GM12872 (cell line): Measurements from ENCODE around the gene CLMN.

Experiments
- CTCF ChIP-seq: IDR thresholded peaks from 3 replicates; pipeline ENCODE4 v1.5.1; 2011; ENCODE audit warnings: low read depth, mild to moderate bottlenecking, low read length, moderate library complexity; ENCODE audit not compliant: insufficient read depth

The CLMN gene

GRCh38 chr14:95237958-95238340, 81.8 kb downstream of the CLMN start:
- no peak for TF ChIP-seq CTCF

- TF ChIP-seq CTCF, result no peak
Observed at GRCh38 chr14:95237121-95237957, 82.4 kb downstream of the CLMN start.

GRCh38 chr14:95236221-95236620, 83.5 kb downstream of the CLMN start:
- no peak for TF ChIP-seq CTCF

GRCh38 chr14:95235767-95236166, 83.9 kb downstream of the CLMN start:
- no peak for TF ChIP-seq CTCF

GRCh38 chr14:95235351-95235750, 84.4 kb downstream of the CLMN start:
- no peak for TF ChIP-seq CTCF

GRCh38 chr14:95234426-95234825, 85.3 kb downstream of the CLMN start:
- TF ChIP-seq CTCF, result no peak

- TF ChIP-seq CTCF, result no peak
Observed at GRCh38 chr14:95233702-95234241, 85.9 kb downstream of the CLMN start.
